Measurements from ENCODE around the gene TBATA.

GRCh38 chr10:70815504-70816219, 30.5 kb upstream of the TBATA start, which contains the start of gene SGPL1:
- TF ChIP-seq MYC (IDR thresholded peaks at IDR 0.05; ENCODE audit: low read depth, low read length) (peak; percentile 81), CTCF (IDR thresholded peaks at IDR 0.05; ENCODE audit: low read depth, low read length) (peak; percentile 78), MAX (IDR thresholded peaks at IDR 0.05; ENCODE audit: low read depth, low read length) (peak; percentile 75), POLR2A (IDR thresholded peaks at IDR 0.05; ENCODE audit: extremely low read depth, insufficient read length) (peak; percentile 60)
